HepG2 (cell line): Measurements from ENCODE around the gene ATP6V0A1.

Experiments
- MEIS1 ChIP-seq: sonication (generic); formaldehyde crosslinking; IDR thresholded peaks from 2 replicates; pipeline ENCODE4 v1.9.0; 2021; ENCODE audit warnings: mild to moderate bottlenecking, missing genetic modification reagents, moderate library complexity, borderline replicate concordance
- RAD21 ChIP-seq: fragments of 450-650 bp; formaldehyde crosslinking; IDR thresholded peaks from 2 replicates; pipeline ENCODE4 v1.5.0; 2020; ENCODE audit warnings: mild to moderate bottlenecking
- RBFOX2 ChIP-seq: fragments of 200-400 bp; formaldehyde crosslinking; IDR thresholded peaks from 2 replicates; pipeline ENCODE4 v1.6.1; 2017; ENCODE audit warnings: low read depth, mild to moderate bottlenecking, low read length
- ZFP82 ChIP-seq: sonication (generic); formaldehyde crosslinking; IDR thresholded peaks from 2 replicates; pipeline ENCODE4 v1.5.1; 2020; ENCODE audit warnings: mild to moderate bottlenecking, missing genetic modification reagents, borderline replicate concordance
- ZNF709 ChIP-seq: sonication (generic); formaldehyde crosslinking; IDR thresholded peaks from 2 replicates; pipeline ENCODE4 v1.5.0; 2020; ENCODE audit warnings: mild to moderate bottlenecking, missing genetic modification reagents
- TF ChIP-seq, protein P1 (sequence below): conservative IDR thresholded peaks from 2 replicates; pipeline ENCODE4 v1.6.1; 2018; ENCODE audit warnings: missing genetic modification reagents

DNA sequence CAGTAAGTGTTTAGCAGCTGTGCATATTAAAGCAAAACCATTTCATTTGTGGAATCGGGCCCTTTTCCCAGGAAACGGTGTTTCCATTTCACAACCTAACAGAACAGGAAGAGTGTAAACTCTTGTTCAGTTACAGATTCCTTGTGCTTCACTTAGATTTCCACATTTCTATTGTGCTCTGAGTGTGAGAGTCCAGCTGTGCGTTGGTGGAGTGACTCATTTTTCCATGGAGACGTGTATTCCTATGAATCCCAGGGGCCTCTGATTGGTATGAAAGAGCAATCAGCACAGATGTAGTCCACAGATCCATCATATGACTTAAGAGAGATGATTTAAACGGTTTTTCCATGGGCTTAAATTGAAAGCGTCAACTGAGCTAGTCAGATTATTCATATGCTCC is 22.3 kb upstream of the ATP6V0A1 start:
- TF ChIP-seq MEIS1 (CRISPR knock-in tag) (no peak), RAD21 (CRISPR knock-in tag) (no peak), ZNF709 (CRISPR knock-in tag) (no peak), ZFP82 (CRISPR knock-in tag) (no peak), RBFOX2 (no peak)
- TF ChIP-seq, protein P1, sequence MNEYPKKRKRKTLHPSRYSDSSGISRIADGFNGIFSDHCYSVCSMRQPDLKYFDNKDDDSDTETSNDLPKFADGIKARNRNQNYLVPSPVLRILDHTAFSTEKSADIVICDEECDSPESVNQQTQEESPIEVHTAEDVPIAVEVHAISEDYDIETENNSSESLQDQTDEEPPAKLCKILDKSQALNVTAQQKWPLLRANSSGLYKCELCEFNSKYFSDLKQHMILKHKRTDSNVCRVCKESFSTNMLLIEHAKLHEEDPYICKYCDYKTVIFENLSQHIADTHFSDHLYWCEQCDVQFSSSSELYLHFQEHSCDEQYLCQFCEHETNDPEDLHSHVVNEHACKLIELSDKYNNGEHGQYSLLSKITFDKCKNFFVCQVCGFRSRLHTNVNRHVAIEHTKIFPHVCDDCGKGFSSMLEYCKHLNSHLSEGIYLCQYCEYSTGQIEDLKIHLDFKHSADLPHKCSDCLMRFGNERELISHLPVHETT, result no peak
